GM19452 (cell line): ENCODE data around the gene C1orf159.

Experiments used
- ATAC-seq: cut with Tn5 transposase; IDR thresholded peaks from one replicate; pipeline ENCODE4 v1.9.1; 2021; ENCODE audit not compliant: unreplicated experiment

Gene C1orf159

GRCh38 chr1:1054971-1055370 lies 60.9 kb downstream of the C1orf159 start:
- ATAC-seq = no peak

DNA sequence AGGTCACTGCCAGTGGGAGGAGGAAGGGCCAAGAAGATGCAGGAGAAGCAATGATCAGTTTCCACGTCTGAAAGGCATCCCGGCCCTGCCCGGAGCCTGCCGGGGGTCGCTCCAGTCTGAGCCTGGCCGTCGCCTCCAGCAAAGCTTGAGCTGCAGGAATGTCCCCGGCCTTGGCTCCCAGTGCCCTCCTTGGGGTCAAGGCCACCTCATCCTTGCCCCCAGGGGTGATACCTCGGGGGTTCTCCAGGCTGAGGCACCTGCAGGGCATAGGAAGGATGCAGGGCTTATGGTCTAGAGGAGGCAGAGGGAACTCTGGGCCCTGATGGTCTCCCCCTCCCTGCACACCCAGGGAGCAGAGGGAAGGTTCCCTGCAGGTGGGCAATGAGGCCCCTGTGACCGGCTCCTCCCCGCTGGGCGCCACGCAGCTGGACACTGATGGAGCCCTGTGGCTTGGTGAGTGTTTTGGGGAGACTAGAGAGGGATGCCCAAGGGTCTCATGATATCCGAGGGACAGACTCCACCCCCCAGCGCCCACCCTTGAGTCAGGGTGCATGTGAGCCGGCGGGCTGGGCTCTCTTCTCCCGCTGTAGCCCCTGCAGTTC lies 61.7 kb downstream of the C1orf159 start:
- ATAC-seq = no peak

- no peak for ATAC-seq
Measured at GRCh38 chr1:1053682-1054081, 62.2 kb downstream of the C1orf159 start.

DNA sequence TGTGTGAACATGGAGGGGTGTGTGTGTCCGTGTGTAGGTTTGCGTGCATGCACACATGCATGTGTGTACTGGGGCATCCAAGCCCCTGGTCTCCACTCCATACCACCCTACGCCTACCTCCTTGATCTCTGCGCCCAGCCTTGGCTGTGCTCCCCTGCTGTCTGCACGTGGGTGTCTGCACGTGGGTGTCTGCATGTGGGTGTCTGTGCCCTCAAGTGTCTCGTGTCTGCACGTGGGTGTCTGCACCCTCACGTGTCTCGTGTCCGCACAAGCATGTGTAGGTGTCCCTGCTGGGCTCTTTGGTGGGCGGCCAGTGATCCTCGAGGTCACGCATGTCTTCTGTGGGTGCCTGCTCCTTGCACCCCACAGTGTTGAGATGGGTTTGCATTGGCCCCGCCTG lies 62.9 kb downstream of the C1orf159 start:
- no peak for ATAC-seq

DNA sequence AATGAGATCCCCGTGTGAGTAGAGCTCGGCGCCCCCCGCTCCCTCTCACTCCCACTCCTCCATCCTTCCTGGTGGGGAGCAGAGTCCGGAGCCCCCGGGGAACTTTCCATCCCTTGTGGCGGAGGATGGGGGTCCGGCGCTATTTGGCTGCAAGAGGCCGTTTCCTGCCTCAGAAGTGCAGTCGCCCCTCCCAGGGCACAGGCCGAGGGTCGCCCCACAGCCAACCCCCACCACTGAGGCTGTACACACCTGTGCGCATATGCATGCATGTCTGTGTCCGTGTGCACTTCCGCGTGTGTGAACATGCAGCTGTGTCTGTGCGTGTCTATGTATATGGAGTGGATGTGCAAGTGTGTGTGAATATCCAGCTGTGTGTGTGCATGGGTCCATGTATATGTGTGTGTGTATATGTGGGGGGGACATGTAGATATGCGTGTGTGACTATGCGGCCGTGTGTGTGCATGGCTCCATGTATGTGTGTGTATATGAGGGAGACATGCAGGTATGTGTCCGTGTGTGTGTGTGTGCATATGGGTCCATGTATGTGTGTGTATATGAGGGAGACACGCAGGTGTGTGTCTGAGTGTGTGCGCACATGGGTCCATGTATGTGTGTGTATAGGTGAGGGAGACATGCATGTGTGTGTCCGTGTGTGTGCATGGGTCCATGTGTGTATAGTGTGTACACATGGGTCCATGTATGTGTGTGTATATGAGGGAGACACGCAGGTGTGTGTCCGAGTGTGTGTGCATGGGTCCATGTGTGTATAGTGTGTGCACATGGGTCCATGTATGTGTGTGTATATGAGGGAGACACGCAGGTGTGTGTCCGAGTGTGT lies 63.7 kb downstream of the C1orf159 start:
- ATAC-seq = no peak

DNA sequence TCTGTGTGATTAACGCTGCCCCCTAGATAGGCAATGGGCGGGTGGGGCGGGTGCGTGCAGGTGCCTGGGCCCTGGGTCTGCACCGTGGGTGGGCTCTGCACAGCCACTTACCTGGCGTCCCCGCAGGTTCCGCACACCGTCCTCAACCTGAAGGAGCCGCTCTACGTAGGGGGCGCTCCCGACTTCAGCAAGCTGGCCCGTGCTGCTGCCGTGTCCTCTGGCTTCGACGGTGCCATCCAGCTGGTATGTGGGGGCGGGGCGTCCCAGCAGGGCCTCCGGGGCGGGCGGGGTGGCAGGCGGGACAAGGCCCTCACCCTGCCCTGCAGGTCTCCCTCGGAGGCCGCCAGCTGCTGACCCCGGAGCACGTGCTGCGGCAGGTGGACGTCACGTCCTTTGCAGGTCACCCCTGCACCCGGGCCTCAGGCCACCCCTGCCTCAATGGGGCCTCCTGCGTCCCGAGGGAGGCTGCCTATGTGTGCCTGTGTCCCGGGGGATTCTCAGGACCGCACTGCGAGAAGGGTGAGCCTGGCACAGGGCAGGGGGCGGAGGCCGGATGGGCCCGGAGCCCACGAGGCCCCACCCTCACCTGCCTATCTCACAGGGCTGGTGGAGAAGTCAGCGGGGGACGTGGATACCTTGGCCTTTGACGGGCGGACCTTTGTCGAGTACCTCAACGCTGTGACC lies 64.6 kb downstream of the C1orf159 start:
- ATAC-seq = no peak

- no peak for ATAC-seq
Measured at GRCh38 chr1:1050577-1051052, 65.3 kb downstream of the C1orf159 start.

- no peak for ATAC-seq
Measured at GRCh38 chr1:1049318-1050165, 66.3 kb downstream of the C1orf159 start.

DNA sequence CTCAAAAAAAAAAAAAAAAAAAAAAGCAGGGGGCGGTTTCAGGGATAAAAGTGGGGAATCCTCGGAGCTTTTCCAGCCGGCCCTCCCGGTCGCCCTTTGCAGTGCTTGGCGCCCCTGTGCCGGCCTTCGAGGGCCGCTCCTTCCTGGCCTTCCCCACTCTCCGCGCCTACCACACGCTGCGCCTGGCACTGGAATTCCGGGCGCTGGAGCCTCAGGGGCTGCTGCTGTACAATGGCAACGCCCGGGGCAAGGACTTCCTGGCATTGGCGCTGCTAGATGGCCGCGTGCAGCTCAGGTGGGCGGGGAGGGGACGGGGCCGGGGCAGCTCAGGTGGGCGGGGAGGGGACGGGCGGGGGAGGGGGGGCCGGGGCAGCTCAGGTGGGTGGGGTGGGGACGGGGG lies 67.1 kb downstream of the C1orf159 start:
- no peak for ATAC-seq

DNA sequence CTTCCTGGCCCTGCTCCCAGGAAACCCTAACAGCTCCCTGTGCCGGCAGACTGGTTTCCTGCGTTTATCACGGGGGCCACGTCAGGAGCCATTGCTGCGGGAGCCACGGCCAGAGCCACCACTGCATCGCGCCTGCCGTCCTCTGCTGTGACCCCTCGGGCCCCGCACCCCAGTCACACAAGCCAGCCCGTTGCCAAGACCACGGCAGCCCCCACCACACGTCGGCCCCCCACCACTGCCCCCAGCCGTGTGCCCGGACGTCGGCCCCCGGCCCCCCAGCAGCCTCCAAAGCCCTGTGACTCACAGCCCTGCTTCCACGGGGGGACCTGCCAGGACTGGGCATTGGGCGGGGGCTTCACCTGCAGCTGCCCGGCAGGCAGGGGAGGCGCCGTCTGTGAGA lies 67.9 kb downstream of the C1orf159 start:
- no peak for ATAC-seq

DNA sequence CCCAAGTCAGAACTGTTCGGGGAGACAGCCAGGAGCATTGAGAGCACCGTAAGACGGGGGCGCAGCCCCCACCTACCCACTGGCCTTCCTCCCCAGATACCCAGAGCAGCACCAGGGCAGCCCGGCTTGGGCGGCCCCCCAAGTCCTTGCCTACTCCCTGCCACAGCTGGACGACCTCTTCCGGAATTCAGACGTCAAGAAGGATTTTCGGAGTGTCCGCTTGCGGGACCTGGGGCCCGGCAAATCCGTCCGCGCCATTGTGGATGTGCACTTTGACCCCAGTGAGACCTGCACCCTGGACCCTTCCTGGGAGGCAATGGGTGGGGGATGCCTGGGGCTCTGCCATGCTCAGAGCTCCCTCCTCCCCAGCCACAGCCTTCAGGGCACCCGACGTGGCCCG lies 68.5 kb downstream of the C1orf159 start:
- no peak for ATAC-seq

- ATAC-seq = no peak
Measured at GRCh38 chr1:1046767-1047166, 69.1 kb downstream of the C1orf159 start.

DNA sequence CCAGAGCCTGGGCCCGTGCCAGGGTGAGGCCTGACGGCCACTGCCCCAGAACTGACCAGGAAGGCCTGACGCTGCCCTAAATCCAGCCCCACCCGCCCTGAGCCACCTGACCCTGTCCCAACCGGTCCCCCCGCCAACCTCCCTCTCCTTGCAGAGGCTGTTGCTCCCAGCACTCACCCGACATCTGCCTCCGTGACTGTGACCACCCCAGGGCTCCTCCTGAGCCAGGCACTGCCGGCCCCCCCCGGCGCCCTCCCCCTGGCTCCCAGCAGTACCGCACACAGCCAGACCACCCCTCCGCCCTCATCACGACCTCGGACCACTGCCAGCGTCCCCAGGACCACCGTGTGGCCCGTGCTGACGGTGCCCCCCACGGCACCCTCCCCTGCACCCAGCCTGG lies 69.6 kb downstream of the C1orf159 start:
- no peak for ATAC-seq

- no peak for ATAC-seq
Measured at GRCh38 chr1:1045129-1045528, 70.8 kb downstream of the C1orf159 start.

DNA sequence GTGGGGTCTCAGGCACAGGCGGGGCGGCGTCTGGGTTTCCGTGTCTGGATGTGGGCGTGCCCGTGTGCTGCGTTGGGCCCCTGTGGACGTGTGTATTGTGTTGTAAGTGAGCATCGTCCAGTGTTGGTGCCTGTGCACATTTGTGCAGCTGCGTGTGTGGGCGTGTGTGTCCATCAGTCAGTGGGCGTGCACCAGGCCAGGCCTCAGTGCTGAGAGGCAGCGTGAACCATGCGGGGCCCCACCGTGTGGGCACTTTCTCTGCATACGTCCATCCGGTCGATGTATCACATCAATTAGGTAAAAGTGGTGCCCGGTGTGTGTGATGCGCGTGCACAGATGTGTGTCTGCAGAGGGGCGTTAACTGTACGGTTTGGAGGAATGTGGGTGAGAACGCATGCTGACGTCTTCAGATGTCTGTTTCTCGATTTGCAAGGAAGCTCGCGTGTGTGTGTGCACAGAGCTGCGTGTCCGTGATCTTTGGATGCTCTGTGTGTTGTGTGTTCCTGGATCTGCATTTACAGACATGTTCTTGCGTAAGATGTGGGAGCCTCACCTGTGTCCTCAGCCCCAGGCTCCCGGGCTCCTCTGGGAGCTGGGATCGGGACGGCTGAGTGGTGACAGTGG lies 71.3 kb downstream of the C1orf159 start:
- no peak for ATAC-seq

DNA sequence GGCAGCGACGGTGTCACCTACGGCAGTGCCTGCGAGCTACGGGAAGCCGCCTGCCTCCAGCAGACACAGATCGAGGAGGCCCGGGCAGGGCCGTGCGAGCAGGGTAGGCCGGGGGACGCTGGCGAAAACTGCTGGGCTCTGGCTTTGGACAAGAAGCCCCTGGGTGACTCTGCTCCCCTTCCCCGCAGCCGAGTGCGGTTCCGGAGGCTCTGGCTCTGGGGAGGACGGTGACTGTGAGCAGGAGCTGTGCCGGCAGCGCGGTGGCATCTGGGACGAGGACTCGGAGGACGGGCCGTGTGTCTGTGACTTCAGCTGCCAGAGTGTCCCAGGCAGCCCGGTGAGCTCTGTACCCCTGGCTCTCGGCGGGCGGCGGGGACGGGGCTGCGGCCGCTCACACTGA lies 72.0 kb downstream of the C1orf159 start:
- ATAC-seq = no peak

- ATAC-seq = no peak
Measured at GRCh38 chr1:1043411-1043810, 72.5 kb downstream of the C1orf159 start.

- no peak for ATAC-seq
Measured at GRCh38 chr1:1042835-1043234, 73.1 kb downstream of the C1orf159 start.

DNA sequence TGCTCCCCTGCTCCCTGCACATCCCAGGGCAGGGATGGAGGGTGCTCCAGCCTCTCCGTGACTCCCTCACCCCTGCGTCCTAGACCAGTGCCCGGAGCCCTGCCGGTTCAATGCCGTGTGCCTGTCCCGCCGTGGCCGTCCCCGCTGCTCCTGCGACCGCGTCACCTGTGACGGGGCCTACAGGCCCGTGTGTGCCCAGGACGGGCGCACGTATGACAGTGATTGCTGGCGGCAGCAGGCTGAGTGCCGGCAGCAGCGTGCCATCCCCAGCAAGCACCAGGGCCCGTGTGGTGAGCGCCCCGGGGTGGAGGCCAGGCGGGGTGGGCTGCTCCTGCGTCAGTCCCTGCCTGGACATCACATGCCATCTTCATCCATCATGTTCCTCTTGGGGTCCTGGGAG lies 74.0 kb downstream of the C1orf159 start:
- no peak for ATAC-seq

DNA sequence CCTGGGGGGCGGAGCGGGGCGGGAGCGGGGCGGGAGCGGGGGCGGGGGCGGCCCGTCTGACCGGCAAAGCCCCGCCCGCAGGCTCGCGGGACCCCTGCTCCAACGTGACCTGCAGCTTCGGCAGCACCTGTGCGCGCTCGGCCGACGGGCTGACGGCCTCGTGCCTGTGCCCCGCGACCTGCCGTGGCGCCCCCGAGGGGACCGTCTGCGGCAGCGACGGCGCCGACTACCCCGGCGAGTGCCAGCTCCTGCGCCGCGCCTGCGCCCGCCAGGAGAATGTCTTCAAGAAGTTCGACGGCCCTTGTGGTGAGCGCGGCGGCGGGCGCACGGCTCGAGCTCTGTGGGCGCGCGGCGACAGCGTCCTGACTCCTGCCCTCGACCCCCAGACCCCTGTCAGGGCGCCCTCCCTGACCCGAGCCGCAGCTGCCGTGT lies 74.8 kb downstream of the C1orf159 start:
- no peak for ATAC-seq
